ENCODE data around the gene OCIAD2.
"Not testable (repeated sequence)": the region's sequence is repeated elsewhere in the genome, so short reads cannot be mapped to it uniquely, and the experiment has no call there.

Gene OCIAD2, protein sequence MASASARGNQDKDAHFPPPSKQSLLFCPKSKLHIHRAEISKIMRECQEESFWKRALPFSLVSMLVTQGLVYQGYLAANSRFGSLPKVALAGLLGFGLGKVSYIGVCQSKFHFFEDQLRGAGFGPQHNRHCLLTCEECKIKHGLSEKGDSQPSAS
- 33.1 to 107 reads per million in 2 experiments for total RNA-seq

DNA sequence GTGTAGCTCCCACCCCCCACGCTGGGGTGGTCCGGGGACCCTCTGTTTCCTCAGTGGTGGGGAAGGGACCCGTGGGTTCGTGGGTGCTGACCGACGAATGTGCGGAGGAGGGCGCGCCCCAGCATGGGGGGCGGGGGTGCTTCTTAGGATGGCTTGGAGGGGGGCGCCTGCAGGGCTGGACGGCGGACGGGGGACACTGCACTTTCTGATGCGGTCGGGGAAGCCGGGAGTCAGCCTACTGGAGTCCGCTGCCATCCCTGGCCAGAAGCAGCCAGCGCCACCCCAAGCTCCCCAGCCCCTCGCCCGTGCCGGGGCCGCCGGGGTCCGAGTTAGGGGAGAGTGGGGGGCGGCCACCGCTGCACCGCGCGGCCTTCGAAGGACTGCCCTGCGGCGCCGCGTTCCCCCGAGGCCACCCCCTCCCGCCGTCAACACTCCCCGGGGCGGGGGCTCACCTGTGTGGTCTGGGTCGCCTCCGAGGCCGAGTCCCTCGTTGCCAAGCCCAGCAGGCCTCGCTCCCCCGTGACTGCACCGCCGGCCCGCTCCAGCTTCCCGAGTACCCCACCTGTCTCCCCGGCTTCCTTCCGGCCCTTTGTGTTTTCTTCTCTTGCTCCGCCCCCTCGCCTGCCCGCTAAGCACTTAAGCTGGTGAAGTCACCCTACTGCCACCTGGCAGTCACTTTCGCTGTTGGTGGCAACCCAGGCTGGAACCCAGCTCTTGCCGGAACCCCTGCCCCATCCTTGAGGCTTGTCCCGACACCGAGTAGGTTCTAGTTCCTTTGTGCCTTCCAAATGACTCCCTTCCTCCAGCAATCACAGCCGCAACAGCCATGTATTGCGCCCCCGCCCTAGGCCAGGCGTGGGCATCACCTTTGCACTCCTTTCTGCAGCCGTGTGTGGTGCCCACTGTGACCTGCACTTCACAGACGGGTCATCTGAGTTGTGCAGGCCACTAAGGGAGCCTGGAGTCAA, at the start of gene OCIAD2:
Gene OCIAD2, minus strand, starts transcription at position 569 of the 968 bp plus-strand sequence. CDS start 2,225 bp downstream, outside the sequence.
- peak; percentile 78 for DNase-seq (ENCODE audit: low read depth)

DNA sequence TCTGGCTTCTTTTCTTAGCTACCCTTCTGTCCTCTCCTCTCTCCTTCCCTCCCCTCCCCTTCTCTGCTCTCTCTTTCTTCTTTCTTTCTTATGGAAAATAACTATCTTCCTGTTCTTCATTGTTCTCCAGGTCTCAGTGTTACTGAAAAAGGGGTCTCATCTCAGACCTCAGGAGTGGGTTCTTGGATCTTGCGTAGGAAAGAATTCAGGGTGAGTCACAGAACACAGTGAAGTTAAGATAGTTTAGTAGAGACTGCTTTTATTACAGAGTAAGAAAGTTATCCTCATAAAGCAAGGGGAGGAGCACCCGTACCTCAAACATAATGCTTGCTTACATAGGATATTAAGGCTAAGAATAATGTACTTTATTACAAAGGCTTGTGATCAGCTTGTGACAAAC, 47.7 kb upstream of the OCIAD2 start:
- DNase-seq (ENCODE audit: low read depth), result no peak

DNA sequence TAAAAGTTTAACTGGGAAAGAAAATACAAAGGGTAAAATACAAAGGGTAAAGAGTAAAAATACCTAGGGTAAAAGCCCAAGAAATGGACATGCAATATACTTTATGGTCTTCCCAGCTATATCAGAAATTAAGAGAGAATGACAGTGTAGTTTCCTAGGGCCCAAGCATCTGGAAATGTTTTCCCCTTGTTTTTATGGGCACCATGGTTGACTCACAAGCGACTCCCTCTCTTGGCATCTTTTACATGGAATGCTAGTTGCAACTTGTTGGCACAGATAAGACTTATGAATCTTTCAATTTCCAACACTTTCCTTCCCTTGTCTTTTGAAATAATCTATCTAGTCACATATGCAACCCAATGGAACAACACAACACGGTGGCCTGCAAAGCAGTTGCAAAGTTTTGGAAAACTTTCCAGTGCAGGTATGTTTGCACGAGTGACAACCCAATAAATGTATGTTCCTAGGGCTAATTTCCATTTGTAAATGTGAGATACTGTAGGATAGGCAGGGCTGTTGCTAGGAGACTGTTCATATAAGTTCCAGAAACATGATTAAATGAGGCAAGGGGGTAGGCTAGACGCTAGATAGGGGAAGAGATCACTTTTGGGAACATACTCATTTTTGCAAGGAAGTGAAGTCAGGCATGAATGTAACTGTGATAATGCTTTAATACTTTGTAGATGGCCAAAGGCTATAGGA, 43.1 kb upstream of the OCIAD2 start:
- DNase-seq (ENCODE audit: low read depth), result no peak

DNA sequence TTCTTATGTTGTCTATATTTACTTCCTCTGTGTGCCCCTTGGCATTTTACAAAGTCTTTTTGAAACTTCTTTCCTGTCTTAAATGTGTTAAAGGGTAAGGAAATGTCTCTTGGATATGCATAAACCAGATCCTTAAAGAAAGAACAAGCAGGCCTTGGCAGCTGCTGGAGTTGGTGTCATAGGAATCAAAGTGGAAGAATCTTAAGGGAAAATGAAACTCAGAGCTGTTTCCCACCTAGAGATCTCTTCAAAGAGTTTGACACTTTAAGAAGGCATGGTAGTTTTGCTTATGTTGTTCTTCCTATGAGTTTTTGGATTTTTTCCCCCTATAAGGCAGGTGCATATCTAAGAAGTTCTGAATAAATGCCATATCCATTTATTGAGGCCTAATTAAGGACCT, 42.5 kb upstream of the OCIAD2 start:
- no peak for DNase-seq (ENCODE audit: low read depth)

DNA sequence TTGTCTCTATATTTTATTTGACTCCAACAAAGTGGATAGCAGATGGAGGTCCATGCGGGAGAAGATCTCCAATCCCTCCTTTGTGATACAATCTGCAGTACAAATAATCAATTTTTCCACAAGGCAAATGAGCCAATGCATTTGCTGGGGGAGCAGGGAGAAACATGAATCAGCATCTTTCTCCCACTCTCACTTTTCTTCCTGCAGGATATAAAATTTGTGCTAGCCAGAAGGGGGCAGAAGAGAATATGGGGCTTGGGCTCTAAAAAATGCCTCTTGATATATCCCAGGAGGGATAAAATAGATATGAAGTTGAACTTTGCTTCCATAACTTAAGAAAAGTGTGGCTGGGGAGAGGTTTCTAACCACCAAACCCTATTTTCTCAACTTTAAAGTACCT, 41.2 kb upstream of the OCIAD2 start:
- no peak for DNase-seq (ENCODE audit: low read depth)

DNA sequence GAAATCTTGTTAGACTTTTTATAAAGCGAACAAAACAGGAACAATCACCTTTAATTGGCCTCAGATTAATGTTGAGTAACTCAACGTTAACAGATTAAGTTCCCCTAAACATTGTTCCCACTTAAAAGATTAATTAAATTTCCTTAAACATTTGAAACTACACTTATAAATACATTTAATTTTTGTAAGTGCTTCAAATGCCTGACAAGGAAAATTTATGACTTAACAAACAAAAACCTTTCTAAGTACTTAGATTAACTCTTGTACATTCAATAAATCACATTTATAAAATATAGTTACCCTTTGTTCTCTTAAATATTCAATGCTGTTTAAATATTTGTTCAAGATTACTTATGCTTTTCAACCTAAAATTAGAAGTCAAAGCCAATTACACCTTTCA, 39.4 kb upstream of the OCIAD2 start:
- DNase-seq (ENCODE audit: low read depth), result no peak

DNA sequence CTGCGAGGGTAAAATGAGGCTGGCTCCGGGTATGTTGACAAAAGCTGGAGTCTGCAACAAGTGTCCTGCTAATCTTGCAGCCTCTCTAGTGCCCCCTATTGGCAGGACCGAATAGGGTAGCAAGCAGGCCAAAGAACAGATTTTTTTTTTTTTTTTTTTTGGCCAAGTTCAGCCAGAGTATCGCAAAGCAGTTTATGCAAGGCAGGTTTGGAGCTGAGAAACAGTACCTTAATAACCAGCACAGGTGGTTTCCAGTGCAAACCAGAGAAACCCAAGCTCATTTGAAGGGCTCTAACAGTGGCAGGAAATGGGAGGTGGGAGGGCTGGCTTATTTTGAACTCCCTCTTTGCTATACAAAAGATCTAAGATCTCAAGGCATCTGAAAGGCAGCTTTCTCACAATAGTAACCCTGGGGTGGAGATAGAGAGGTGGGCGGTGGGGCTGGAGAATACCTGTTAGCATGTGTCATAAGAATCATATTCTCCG, 38.2 kb upstream of the OCIAD2 start:
- no peak for DNase-seq (ENCODE audit: low read depth)

DNA sequence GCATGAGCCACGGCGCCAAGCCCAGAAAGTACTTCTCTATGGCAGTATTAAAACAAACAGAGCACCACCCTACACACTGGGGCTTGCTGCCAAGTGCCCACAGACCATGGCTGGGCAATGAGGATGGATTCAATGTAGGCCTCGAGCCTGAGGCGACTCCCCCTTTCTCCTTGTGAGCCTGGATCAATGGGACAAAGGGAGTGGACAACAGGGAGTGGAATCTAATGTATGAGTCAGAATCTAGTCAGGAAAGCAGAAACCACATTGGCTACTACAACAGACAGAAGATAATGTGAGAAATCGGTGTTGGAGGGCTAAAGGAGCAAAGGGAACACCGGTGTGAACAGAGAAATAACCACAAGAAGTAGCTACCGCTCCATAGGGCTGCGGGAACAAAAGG, 37.7 kb upstream of the OCIAD2 start:
- DNase-seq (ENCODE audit: low read depth), result no peak

DNA sequence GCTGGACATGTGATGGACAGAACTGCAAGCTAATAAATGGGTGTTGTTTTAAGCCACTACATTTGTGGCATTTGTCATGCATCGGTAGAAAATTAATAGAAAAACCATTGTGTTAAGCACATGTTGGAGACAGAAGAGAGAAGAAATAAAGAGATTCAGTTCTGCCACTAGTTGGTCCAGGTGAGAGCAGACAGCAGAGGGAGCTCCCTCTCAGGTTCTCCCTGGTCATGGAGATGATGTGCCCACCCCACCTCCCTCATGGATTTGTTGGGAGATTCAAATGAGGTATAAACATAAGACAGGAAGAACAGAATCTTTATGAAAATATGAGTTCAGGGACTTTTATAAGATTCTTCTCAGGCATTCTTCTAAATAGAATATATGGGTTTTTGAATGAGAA, 36.8 kb upstream of the OCIAD2 start:
- DNase-seq (ENCODE audit: low read depth), result no peak

DNA sequence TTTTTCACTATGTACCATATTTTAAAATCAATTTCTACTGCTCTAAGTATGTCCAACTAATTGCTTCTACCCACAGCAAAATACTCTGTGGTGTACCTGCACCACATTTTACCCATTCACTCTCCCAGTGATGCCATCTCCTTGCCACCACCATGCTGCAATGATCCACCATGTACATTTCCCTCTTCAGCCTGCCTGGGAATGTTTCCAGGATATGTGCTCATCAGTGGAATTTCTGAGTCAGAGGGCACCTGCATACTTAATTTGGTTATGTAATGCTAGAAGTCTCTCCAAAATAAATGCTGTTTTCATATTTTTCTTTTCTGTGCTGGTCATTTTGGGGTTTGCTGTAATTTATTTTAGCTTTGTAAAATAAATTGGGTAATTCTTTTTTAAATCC, 33.2 kb upstream of the OCIAD2 start:
- no peak for DNase-seq (ENCODE audit: low read depth)

DNA sequence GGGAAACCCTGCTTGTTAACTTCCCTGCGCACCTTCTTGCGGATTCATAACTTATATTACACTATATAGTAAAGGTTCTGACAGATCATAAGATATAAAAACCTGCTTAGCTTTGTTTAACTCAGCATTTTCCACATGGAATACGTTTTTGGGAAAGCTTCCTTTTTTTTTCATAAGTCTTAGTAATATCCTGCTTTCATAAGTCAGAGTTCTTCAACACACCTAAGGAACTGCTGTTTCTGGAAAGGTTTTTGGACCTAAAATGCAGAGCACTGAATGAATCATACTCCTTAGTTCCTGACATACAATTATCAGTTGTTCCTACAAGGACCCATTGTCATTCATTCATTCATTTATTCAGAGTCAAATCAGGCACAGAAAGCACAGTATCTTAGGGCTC, 32.3 kb upstream of the OCIAD2 start:
- no peak for DNase-seq (ENCODE audit: low read depth)

DNA sequence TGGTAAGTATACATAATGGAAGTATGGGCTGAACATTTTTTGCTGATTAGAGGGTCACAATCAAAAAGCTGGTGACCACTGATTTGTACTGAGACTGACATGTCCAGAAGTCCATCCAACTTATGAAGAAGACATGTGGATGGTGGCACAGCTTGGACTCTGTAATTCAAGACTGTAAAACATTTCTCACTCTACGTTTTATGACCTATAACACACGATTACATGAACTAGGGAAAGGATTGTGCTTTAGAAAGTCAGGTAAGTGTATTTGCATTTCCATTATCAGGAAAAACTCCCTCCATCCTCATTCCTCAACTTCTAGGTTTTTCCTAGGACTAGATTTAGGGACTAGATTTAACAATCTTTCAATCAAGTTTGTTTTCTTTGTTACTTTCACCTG, 30.5 kb upstream of the OCIAD2 start:
- DNase-seq (ENCODE audit: low read depth), result no peak

DNA sequence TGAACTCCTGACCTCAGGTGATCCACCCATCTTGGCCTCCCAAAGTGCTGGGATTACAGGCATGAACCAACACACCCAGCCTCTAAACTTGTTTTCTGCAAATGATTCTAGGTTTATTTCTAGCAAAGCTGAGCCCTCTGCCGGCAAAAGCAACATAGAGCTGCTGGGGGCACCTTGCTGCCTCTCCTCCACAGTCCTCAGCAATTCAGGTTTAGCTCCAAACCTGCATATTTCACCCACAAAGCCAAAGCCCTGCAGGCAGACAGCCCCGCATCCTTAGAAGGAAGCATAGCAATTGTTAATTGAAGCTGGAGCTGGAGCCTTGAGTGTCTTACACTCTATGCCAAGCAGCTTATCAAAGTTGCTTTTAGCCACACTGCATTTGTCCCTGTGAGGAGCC, 24.9 kb upstream of the OCIAD2 start:
- DNase-seq (ENCODE audit: low read depth), result no peak

DNA sequence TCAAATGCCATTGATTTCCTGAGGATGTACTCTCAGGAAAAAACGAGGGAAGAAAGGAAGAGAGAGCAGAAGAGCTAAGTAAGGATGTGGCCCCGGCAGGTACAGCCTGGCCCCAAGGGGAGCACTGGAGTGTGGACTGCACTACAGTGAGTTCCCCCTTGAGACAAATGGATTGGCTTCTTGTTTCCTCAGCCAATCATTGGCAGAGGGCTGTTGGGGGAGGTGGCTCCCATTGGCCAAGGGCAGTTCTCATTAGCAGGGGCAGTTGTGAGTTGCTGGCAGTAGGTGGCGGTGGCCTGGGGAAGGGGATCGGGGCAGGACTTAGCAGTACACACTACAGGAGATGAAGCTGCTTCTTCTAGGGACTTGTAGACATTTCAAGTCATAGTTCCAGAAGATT, 24.1 kb upstream of the OCIAD2 start:
- DNase-seq (ENCODE audit: low read depth), result no peak

DNA sequence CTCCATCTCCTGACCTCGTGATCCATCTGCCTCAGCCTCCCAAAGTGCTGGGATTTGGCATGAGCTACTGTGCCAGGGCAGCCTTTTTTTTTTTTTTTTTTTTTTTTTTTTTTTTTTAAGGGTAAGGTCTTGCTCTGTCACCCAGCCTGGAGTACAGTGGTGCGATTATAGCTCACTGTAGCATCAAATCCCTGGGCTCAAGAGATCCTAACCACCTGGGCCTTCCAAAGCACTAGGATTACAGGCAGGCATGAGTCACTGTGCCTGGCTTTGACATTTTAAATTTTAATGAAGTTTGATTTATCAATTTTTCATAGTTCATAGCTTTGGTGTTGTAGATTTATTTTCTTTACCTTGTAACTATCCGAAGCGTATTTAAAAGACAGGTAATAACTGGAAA, 17.8 kb upstream of the OCIAD2 start:
- DNase-seq (ENCODE audit: low read depth), result no peak

DNA sequence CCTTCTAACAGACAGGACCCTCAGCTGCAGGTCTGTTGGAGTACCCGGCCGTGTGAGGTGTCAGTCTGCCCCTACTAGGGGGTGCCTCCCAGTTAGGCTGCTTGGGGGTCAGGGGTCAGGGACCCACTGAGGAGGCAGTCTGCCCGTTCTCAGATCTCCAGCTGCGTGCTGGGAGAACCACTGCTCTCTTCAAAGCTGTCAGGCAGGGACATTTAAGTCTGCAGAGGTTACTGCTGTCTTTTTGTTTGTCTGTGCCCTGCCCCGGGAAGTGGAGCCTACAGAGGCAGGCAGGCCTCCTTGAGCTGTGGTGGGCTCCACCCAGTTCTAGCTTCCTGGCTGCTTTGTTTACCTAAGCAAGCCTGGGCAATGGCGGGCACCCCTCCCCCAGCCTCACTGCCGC, 16.5 kb upstream of the OCIAD2 start:
- not testable (repeated sequence) for DNase-seq (ENCODE audit: low read depth)

DNA sequence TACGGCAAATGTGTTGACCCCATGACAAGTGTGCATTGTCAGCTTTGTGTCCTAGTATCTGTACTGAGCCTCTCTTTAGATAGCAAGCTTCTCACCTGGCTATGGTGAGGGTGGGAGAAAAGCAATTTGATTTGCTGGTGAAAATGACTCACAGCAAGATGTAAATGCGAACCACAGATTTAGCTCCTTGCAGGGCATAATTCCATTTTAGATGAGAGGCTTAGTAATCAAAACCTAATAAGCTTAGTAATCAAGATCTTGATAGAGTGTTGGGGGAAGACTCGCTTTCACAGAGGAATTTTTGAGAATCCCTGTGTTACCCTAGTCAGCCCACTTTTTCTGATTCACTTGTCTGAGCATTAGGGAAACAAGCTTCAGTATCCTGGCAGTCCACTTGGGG, 7.7 kb upstream of the OCIAD2 start:
- DNase-seq (ENCODE audit: low read depth), result no peak

DNA sequence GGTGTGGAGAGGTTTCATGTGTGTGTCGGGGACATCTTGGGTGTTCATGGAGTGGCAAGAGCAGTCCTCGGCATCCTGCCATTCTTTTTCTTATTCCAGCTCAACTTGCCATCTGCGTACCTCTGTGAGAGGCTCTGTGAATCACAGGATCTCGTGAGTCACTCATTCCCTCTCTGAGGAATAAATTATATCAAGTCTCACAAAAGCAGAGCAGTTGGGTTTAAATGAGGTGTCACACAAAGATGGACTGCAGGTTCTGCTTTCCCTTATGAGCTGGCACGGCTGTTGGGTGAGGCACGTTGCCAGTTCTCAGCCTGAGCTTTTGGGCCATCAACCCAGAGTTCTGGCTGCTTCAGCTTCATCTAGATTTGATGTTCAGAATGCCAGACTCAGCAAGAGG, 6.8 kb upstream of the OCIAD2 start:
- DNase-seq (ENCODE audit: low read depth), result no peak

DNA sequence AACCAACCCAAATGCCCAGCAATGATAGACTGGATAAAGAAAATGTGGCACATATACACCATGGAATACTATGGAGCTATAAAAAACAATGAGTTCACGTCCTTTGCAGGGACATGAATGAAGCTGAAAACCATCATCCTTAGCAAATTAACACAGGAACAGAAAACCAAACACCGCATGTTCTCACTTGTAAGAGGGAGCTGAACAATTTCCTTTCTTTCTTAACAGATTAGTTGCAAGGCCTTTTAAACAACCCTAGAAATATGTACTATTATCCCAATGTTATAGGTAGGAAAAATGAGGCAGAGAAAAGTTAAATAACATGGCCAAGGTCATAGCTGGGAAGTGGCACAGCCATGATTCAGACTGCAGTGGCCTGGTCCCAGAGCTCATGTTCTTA, 5.8 kb upstream of the OCIAD2 start:
- DNase-seq (ENCODE audit: low read depth), result no peak

DNA sequence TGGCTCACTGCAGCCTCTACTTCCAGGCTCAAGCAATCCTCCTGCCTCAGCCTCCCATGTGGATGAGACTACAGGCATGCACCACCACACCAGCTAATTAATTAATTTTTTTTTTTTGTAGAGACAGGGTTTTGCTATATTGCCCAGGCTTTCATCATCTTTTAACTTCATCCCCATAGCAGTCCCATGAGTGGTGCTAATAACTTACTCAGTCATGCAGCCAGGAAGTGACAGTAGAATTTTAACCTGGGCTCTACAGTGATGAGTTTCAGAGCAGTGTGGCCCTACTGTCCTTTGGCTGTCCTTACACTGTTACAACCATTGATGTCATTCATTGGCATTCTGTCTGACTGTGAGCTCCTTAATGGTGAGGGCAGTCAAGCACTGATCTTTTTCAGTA, 3.9 kb upstream of the OCIAD2 start:
- no peak for DNase-seq (ENCODE audit: low read depth)

DNA sequence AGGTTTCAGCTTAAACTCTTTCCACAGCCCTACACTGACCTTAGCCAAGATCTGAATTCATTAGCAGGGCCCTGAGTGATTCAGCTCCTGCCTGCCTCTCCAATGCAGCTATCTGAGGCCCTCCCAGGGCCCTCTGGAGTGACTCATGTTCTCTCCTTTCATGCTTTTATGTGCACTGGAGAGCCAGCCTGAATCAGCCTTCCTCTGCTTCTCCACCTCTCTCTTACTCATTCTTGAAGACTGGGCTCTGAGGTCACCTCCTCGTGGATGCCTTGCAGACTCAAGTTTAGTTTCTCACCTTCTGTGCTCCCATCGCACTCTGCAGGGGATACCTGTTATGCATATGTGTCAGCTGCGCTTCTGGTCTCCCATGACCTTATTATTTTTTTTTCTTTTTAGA, 3.1 kb upstream of the OCIAD2 start:
- no peak for DNase-seq (ENCODE audit: low read depth)

DNA sequence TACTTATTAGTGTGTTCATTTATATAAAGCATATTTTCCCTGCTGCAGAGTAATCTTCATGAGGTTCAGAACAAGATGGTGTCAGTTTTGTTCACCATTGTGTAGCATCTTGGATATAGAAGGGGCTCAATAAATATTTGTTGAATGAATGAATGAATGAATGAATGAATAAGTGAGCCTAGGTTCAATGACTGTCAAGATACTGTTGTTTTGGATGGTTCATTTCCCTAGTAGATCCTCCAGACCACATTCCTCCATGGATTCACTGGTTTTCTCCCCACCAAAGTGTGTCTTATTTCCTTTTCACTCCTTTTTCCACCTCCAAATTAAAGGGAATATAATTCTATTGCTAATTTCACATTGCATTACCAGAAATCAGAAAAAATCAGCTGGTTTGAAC, 2.1 kb upstream of the OCIAD2 start:
- DNase-seq (ENCODE audit: low read depth), result no peak
